NCI-H1436 (cell line): Measurements from ENCODE around the gene TTLL8.
"Not testable (repeated sequence)": the region's sequence is repeated elsewhere in the genome, so short reads cannot be mapped to it uniquely, and the experiment has no call there.

Experiments used
- DNase-seq: peaks from one replicate; lab custom pipeline; 2025; lab: John Stamatoyannopoulos, UW

Gene TTLL8

GRCh38 chr22:50000587-50001387, 57.3 kb downstream of the TTLL8 start:
- no peak for DNase-seq

- DNase-seq = no peak
These were observed 58.0 kb downstream of the TTLL8 start for GRCh38 chr22:49999946-50000586.

- no peak for DNase-seq
These were observed 58.8 kb downstream of the TTLL8 start for GRCh38 chr22:49999063-49999945.

GRCh38 chr22:49998718-49999062, 59.4 kb downstream of the TTLL8 start:
- no peak for DNase-seq

- no peak for DNase-seq
These were observed 60.0 kb downstream of the TTLL8 start for GRCh38 chr22:49997932-49998717.

- no peak for DNase-seq
These were observed 60.9 kb downstream of the TTLL8 start for GRCh38 chr22:49997251-49997599.

- DNase-seq = no peak
These were observed 61.4 kb downstream of the TTLL8 start for GRCh38 chr22:49996518-49997250.

- no peak for DNase-seq
These were observed 62.0 kb downstream of the TTLL8 start for GRCh38 chr22:49996119-49996517.

GRCh38 chr22:49995361-49996118, 62.6 kb downstream of the TTLL8 start:
- DNase-seq = no peak

- DNase-seq = no peak
These were observed 63.1 kb downstream of the TTLL8 start for GRCh38 chr22:49995041-49995360.

- DNase-seq = no peak
These were observed 63.6 kb downstream of the TTLL8 start for GRCh38 chr22:49994361-49995040.

GRCh38 chr22:49993649-49994360, 64.3 kb downstream of the TTLL8 start:
- no peak for DNase-seq

GRCh38 chr22:49992921-49993648, 65.0 kb downstream of the TTLL8 start:
- peak; percentile 53 for DNase-seq

GRCh38 chr22:49991907-49992533, 66.1 kb downstream of the TTLL8 start:
- DNase-seq = no peak

- no peak for DNase-seq
These were observed 66.9 kb downstream of the TTLL8 start for GRCh38 chr22:49991167-49991566.

- DNase-seq = not testable (repeated sequence)
These were observed 68.3 kb downstream of the TTLL8 start for GRCh38 chr22:49989826-49990225.

- no peak for DNase-seq
These were observed 71.8 kb downstream of the TTLL8 start for GRCh38 chr22:49986325-49986724.
